Endometrial microvascular endothelial cells (primary cell): Measurements from ENCODE around the gene BCL11A. TPM values are rescaled to one million over a fixed set of nuclear protein-coding genes. Genes with fewer than 3 reads are reported as not detected.

Source experiments
- in situ Hi-C: cut with HindIII; loops from 2 replicates; pipeline ENCODE4 v1.10.0; 2017; ENCODE audit warnings: low sequenced_read_pairs, low pct_unique_long_range_greater_than_20kb; ENCODE audit errors: inconsistent ontology term
- total RNA-seq: library from RNA; depleted of rRNA; stranded (reverse); fragments of >200 nt; gene quantifications from one replicate; pipeline ENCODE4 v1.2.3, GENCODE V29; 2015; ENCODE audit errors: inconsistent ontology term

The BCL11A gene
- not detected for total RNA-seq

GRCh38 chr2:60553495-60554073 is at the start of gene BCL11A:
Gene BCL11A, minus strand, starts transcription at chr2:60553654. Its CDS starts 384 bp downstream, at chr2:60553270.
- in situ Hi-C loops: no loop called here

DNA sequence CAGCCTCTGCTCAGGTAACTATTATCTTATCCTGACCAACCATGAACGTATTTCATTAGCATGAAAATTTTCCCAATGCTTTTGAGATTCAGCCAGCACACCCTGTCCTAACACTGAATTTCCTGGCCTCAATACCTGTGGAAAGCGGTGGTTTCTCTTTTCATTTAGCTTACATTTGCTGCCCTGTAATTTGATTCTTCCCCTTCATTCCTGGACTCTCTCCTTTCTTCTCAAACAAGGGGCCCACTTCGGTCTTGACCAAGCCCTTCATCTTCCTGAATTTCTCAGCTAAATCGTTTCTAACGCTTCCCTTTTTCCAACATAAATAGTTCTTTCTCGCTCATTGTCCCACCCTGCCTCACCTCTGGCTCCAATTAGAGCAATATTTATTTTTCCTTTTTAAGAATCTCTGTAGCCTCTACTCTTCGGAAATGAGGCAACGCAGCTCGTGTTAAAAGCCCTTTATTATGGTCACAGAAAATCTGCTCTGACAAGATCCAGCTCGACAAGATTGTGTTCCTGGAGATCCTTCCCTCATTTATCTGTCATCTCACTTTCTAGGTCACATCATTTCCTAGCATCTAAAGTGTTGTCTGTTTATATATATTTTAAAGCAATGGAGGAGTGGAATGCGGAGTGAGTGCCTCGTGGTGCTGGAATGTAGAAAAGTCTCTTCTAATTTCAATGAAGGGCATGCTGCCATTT is 49.5 kb upstream of the BCL11A start:
- in situ Hi-C loops: no loop called here

GRCh38 chr2:60602388-60602787 is 48.9 kb upstream of the BCL11A start:
- in situ Hi-C loops: no loop called here

DNA sequence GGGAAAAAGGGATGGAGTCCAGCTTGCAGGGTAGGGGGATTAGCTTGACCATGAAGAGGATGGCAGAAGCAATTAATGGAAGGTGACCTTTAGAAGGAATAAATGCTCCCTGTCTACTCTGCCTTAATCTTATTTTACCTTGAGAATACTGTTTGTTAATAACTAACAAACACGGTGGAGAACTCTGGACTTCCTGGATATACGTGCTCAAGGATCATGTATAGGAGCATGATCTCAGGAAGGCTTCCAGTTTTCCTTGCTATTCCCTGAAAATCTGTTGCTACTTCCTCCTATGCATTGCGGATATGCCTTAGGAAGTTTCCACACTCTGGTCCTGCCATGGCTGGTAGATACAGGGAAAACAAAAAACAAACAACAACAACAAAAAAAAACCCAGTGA is 44.8 kb upstream of the BCL11A start:
- in situ Hi-C loops: no loop called here

GRCh38 chr2:60597346-60597745 is 43.9 kb upstream of the BCL11A start:
- in situ Hi-C loops: no loop called here

DNA sequence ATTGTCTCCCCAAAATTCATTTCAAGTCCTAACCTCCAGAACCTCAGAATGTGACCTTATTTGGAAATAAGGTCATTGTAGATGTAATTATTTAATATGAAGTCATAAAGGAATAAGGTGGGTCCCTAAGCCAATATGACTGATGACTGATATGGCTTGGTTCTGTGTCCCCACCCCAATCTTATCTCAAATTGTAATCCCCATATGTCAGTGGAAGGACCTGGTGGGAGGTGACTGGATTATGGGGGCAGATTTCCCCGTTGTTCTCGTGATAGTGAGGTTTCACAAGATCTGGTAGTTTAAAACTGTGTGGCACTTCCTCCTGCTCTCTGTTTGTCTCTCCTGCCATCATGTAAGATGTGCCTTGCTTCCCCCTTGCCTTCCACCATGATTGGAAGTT is 43.0 kb upstream of the BCL11A start:
- in situ Hi-C loops: no loop called here

GRCh38 chr2:60595953-60596352 is 42.5 kb upstream of the BCL11A start:
- in situ Hi-C loops: no loop called here

GRCh38 chr2:60589104-60589503 is 35.6 kb upstream of the BCL11A start:
- in situ Hi-C loops: no loop called here

GRCh38 chr2:60586081-60586480 is 32.6 kb upstream of the BCL11A start:
- in situ Hi-C loops: no loop called here

GRCh38 chr2:60585276-60585675 is 31.8 kb upstream of the BCL11A start:
- in situ Hi-C loops: no loop called here

- in situ Hi-C loops: no loop called here
Observed at GRCh38 chr2:60583604-60584003, 30.1 kb upstream of the BCL11A start.

DNA sequence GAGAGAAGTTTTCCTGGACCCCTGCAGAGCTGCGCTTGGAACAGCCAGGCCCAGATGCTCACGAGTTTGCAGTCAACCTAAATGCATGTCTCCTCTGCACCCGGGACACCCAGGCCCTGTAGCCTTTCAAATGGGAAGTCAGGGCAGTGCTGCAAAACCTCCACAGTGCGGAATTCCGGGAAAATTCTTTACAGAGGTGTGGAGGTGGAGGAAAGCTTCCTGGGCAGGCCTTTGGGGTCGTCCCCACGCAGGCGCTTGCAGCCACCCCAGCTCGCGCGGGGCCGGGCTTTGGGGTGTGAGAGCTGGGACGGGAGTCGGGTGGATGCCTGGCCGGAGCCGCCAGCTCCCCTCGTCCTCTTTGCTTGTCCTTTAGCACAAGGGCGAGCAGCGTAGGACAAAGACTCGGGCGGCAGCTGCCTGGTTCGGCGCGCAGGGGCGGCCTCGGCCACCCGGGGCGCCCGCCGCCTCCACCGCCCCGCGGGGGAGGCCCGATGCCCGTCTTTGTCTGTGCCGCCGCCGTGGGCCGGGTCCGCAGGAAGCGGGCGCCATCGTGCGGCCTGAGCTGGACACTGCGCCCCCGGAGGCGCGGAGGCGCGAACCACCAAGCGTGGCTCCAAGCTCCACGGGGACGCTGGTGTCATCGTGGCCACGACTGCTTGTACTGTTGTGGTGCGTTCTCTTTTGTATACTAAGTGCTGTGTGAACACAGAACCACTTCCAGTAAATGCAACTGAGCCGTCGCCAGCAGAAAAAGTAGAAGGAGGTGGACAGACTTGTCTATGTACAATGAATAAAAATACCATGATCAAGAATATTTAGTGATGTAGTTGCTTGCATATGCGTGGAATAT is 28.2 kb upstream of the BCL11A start:
- in situ Hi-C loops: no loop called here

- in situ Hi-C loops: no loop called here
Observed at GRCh38 chr2:60577682-60578283, 24.3 kb upstream of the BCL11A start.

DNA sequence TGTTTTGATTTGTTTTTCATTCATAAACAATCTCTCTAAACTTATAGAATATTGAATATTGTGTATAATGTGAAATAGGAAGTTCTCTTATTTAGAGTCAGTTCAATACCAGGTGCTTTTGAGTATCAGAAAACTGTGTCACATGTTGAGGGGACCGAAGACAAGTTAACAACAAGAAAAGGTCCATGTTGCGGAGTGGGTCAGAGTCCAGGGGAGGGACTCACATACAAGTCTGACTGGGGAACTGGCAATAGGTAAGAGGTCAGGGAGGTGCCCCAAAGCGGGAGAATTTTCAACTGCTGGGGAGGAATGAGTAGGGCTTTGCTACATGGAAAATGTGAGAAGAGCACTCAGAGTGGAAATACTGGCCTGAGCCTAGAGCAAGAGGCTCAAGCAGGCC is 19.8 kb upstream of the BCL11A start:
- in situ Hi-C loops: no loop called here

GRCh38 chr2:60570251-60570650 is 16.8 kb upstream of the BCL11A start:
- in situ Hi-C loops: no loop called here

GRCh38 chr2:60569680-60570111 is 16.2 kb upstream of the BCL11A start:
- in situ Hi-C loops: no loop called here

DNA sequence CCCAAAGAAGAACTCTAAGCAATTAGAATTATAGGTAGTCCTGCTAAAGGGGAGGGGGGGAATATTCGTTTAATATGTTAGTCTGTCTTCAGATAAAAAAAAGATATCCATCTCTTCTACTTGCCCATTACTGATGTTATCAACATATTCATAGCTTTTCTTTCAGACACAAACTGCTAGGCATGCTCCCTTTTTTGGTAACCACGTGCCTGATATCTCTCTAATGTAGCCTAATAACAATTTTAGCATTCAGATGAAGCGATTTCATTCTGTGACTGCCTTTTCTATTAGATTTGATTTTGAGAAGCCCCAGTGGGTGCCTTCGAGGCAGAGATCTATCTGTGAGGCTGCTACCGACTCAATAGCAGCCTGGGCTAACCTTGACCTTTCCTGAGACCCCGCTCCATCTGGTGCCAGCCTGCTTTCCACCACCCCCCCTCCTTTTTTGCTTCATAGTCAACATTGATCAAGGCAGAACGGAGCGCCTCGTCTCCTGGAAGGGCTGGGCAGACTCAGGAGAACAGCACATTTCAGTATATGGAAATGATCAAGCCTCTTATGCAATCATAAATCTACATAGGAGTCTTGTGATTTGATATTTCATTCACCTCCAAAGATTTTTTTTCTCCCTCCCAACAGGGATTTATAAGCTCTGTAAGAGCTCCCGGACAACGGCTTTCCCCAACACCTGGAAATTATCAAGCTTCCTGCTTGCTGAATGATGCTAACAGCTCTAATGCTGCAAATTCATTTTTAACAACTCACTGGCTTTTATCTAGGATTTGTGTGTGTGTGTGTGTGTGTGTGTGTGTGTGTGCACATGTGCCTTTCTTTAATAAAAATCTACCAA is 14.7 kb upstream of the BCL11A start:
- in situ Hi-C loops: no loop called here

GRCh38 chr2:60567096-60567495 is 13.6 kb upstream of the BCL11A start:
- in situ Hi-C loops: no loop called here

DNA sequence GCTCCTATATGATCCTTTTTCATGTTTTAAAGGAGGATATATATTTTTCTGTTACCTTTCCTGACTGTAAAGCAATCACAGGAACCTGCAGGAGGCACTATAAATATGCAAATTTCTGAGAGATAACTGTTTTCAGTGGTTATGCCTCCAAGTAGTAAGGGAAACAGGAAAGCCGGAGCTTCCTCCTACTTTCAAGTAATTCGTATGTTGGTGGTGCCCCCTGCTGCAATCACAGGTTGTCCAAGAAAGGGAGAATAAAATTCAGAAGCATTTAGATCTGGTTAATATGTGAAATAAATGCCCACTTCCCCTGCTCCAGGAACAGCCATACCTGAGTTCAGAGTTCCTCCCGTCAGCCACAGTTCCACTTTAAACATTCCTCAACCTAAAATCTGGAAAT is 12.0 kb upstream of the BCL11A start:
- in situ Hi-C loops: no loop called here
